ENCODE data around the gene PINLYP. TPM values are rescaled to one million over a fixed set of nuclear protein-coding genes. Genes with fewer than 3 reads are reported as not detected.

The PINLYP gene
- total and polyA plus RNA-seq, 7 donors, result 1.4 to 21.0 (median 10.8) TPM

DNA sequence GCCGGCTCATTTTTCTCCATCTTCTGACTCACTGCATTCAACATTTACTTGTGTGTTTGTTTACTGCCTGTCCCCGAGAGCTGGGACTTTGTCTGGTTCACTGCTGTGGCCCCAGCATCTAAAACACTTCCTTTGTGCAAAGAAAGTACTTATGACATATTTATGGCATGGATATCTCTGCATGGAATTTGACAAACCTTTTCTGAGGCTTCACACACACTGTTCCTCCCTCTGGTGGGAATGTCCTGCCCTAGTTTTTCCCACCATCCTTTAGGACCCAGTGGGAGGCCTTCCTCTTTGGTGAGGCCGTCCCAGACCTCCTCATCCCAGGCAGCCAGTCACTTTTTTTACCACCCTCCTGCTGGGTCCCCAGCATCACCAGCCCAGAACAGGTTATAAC is 34.9 kb downstream of the PINLYP start:
- no peak overlapping the region for H3K4me3 ChIP-seq
- no peak overlapping the region for H3K27ac ChIP-seq
- H3K9me3 ChIP-seq, result no peaks in the 10 kb centered on the region
- H3K27me3 ChIP-seq, result no peaks in the 10 kb centered on the region
- H3K4me1 ChIP-seq, result peaks cover 0 to 6% (median 0%) of the 10 kb centered on the region in 4 donors
- peaks cover 3 to 53% (median 17%) of the 10 kb centered on the region in 4 donors for H3K36me3 ChIP-seq
- WGBS, 2 donors, result 77 to 80% methylated on average over 3 of the region's 3 CpGs
- no peak for TF ChIP-seq EP300 (IDR thresholded peaks at IDR 0.05)
- no peak for TF ChIP-seq POLR2AphosphoS5 (IDR thresholded peaks at IDR 0.05)
- TF ChIP-seq POLR2A (IDR thresholded peaks at IDR 0.05), result no peak
- TF ChIP-seq, protein P1, sequence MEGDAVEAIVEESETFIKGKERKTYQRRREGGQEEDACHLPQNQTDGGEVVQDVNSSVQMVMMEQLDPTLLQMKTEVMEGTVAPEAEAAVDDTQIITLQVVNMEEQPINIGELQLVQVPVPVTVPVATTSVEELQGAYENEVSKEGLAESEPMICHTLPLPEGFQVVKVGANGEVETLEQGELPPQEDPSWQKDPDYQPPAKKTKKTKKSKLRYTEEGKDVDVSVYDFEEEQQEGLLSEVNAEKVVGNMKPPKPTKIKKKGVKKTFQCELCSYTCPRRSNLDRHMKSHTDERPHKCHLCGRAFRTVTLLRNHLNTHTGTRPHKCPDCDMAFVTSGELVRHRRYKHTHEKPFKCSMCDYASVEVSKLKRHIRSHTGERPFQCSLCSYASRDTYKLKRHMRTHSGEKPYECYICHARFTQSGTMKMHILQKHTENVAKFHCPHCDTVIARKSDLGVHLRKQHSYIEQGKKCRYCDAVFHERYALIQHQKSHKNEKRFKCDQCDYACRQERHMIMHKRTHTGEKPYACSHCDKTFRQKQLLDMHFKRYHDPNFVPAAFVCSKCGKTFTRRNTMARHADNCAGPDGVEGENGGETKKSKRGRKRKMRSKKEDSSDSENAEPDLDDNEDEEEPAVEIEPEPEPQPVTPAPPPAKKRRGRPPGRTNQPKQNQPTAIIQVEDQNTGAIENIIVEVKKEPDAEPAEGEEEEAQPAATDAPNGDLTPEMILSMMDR (IDR thresholded peaks at IDR 0.05), result no peak
- DNase-seq, result no peak
- intact Hi-C loops (cut with DNase I), result no loop called here

DNA sequence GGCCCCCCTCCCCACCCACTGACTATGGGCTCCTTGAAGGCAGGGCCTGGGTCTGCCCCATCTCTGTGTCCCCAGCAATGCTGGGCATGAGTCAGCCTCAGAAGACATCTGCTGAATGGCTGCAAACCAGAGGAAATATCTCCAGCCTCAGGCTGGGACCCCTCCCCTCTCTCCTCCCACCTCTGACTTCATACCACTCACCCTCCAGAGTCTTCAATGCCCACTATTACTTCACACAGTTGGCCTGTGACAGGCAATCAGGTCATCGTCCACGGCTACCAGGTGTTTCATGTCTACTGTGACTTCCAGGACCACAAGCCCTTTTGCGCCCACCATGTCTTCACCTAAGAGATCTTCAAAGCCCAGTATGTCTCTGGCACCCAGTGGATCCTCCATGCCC is 36.2 kb downstream of the PINLYP start, which contains the start of gene SRRM5:
TSS of gene SRRM5 (plus strand) at position 301 of the 400 bp plus-strand sequence. CDS start at position 335, 34 bp downstream.
- intact Hi-C loops (cut with DNase I), result no loop called here
- peaks cover 3 to 45% (median 16%) of the 10 kb centered on the region in 4 donors for H3K36me3 ChIP-seq

DNA sequence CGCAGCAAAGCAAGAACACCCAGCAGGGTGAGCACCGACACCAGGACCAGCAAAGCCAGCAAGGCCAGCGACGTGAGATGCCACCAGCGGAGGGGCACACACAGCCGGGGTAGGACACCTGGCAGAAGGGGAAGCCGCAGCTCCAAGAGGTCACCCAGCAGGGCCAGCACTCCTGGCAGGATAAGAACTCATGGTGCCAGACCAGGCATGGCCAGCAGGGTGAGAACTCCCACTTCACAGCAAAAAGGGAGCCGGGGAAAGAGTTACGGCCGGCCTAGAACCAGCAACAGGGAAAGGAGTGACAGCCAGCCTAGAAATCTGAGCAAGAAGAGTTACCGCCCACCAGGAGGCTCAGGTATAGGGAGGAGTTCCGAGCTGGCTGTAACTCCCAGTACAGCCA is 36.8 kb downstream of the PINLYP start:
- Histone ChIP-seq H3K27ac (no peak overlapping the region), H3K9me3 (no peaks in the 10 kb centered on the region), H3K27me3 (no peaks in the 10 kb centered on the region), H3K4me1 (peaks cover 0 to 6% (median 2%) of the 10 kb centered on the region in 4 donors), H3K36me3 (peaks cover 3 to 40% (median 14%) of the 10 kb centered on the region in 4 donors), H3K4me3 (no peak overlapping the region)
- intact Hi-C loops (cut with DNase I), result no loop called here
- TF ChIP-seq POLR2A (IDR thresholded peaks at IDR 0.05), result no peak
- TF ChIP-seq EP300 (IDR thresholded peaks at IDR 0.05), result no peak
- TF ChIP-seq POLR2AphosphoS5 (IDR thresholded peaks at IDR 0.05), result no peak
- TF ChIP-seq, protein P1 (IDR thresholded peaks at IDR 0.05), result no peak
- no peak for DNase-seq
- 98% methylated on average over 12 of the region's 12 CpGs for WGBS, 2 donors

More for the DNA sequence above, 36.2 kb downstream of the PINLYP start, which contains the start of gene SRRM5:
- H3K9me3 ChIP-seq, result no peaks in the 10 kb centered on the region
- TF ChIP-seq, protein P1 (IDR thresholded peaks at IDR 0.05), result no peak
- TF ChIP-seq POLR2A (IDR thresholded peaks at IDR 0.05) (no peak), EP300 (IDR thresholded peaks at IDR 0.05) (no peak), POLR2AphosphoS5 (IDR thresholded peaks at IDR 0.05) (no peak)
- no peak for DNase-seq
- no peak within 1 kb of the TSS for H3K4me3 ChIP-seq
- H3K27me3 ChIP-seq, result no peaks in the 10 kb centered on the region
- peaks cover 0 to 6% (median 2%) of the 10 kb centered on the region in 4 donors for H3K4me1 ChIP-seq
- WGBS, 2 donors, result 91 to 96% methylated on average over 3 of the region's 3 CpGs
- H3K27ac ChIP-seq, result no peak within 1 kb of the TSS

DNA sequence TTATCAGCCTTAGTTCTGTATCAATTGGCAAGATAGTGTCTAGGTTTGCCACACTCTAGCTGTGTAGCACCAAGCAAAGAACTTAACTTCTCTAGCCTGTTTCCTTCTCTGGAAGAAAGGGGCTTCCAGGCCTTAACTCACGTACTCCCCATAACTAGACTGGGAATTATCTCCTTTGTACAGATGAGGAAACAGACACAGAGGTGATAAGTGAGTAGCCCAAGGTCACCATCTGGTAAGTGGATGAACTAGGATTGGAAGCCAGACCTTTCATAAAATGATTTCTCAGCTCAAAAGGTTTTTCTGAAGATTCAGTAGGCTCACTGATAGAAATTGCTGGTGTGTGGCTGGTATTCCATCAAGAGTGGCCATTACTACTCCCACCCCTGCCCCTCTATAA is 40.7 kb downstream of the PINLYP start:
- Histone ChIP-seq H3K4me3 (no peak overlapping the region), H3K36me3 (peaks cover 3 to 29% (median 7%) of the 10 kb centered on the region in 4 donors), H3K27ac (no peak overlapping the region), H3K9me3 (no peaks in the 10 kb centered on the region), H3K27me3 (no peaks in the 10 kb centered on the region), H3K4me1 (peaks cover 0 to 29% (median 17%) of the 10 kb centered on the region in 4 donors)
- TF ChIP-seq EP300 (IDR thresholded peaks at IDR 0.05), result no peak
- TF ChIP-seq POLR2A (IDR thresholded peaks at IDR 0.05), result no peak
- TF ChIP-seq, protein P1 (IDR thresholded peaks at IDR 0.05), result no peak
- no peak for TF ChIP-seq POLR2AphosphoS5 (IDR thresholded peaks at IDR 0.05)
- intact Hi-C loops (cut with DNase I), result no loop called here
- 82 to 91% methylated on average over 1 of the region's 1 CpG for WGBS, 2 donors
- no peak for DNase-seq

DNA sequence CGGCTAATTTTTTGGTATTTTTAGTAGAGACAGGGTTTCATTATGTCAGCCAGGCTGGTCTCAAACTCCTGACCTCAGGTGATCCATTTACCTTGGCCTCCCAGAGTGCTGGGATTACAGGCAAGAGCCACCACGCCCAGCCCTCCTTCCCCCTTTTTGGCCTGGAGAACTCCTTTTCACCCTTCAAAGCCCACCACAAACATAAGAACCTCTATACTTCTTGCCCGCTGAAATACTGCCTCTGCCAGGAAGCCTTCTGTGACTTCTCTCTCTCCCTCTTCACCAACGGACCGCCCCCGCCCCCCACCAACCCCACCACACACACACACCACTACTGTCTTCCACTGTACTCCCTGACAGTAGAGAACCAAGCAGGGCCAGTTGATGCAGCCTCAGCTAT is 41.4 kb downstream of the PINLYP start:
- no peak for DNase-seq
- no peak for TF ChIP-seq EP300 (IDR thresholded peaks at IDR 0.05)
- TF ChIP-seq POLR2A (IDR thresholded peaks at IDR 0.05), result no peak
- no peak for TF ChIP-seq POLR2AphosphoS5 (IDR thresholded peaks at IDR 0.05)
- TF ChIP-seq, protein P1 (IDR thresholded peaks at IDR 0.05), result no peak
- Histone ChIP-seq H3K4me3 (no peak overlapping the region), H3K36me3 (peaks cover 3 to 24% (median 6%) of the 10 kb centered on the region in 4 donors), H3K27ac (no peak overlapping the region), H3K27me3 (no peaks in the 10 kb centered on the region), H3K4me1 (peaks cover 0 to 29% (median 17%) of the 10 kb centered on the region in 4 donors), H3K9me3 (no peaks in the 10 kb centered on the region)
- intact Hi-C loops (cut with DNase I), result no loop called here
- 91 to 94% methylated on average over 6 of the region's 6 CpGs for WGBS, 2 donors
